ENCODE results near the gene SPATA6.
"Not testable (repeated sequence)": the region's sequence is repeated elsewhere in the genome, so short reads cannot be mapped to it uniquely, and the experiment has no call there.

Gene SPATA6

DNA sequence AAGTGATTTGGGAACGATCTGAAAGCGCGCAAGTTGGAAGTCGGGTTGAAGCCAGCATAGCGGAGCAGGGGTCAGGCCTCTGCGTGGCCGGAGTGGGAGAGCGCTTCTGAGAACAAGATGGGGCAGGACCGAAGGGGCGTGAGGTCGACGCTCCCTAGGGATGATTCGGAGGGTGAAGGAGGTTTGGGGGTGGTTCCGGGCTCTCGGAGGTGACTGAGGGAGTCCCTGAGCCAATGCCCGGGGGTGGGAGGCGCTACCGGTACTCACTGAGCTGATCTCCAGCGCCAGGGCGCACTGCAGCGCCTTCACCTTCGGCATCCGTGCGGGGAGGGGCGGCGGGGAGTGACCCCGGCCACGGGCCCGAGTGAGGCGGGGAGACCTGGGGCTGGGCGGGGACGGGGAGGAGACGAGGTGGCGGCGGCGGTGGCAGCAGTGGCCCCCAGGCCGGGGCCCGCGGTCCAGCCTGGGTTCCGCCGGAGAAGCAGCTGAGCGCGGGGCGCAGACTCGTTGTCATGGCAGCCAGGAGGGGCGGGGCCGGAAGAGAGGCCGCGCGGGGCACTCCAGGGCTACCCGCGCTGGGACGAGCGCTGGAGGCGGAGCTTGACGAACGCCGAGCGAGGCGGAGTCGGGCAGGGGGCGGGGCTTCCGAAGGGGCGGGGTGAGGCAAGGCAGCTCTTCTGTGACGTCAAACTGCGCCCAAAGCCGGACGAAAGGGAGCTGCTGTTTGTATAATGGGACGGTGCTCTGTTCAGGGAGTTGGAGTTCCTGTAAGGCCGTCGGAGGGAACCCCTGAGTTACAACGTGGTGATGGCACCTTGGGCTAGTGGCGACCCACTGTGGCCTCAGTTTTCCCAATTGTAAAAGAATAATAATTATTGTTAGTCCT is at the start of gene SPATA6:
Gene SPATA6, minus strand, starts transcription at position 514 of the 886 bp plus-strand sequence. Its CDS starts 196 bp downstream, at position 318.
- H3K4me3 ChIP-seq (replicated peaks in 1 of 2; ENCODE audit: low read depth in 2 of 2, low read length in 2 of 2): peak within 1 kb of the TSS; percentile 73 to 74
- DNase-seq (ENCODE audit: low read depth in 2 of 2): peak; percentile 97 to 98
- TF ChIP-seq, protein P1, sequence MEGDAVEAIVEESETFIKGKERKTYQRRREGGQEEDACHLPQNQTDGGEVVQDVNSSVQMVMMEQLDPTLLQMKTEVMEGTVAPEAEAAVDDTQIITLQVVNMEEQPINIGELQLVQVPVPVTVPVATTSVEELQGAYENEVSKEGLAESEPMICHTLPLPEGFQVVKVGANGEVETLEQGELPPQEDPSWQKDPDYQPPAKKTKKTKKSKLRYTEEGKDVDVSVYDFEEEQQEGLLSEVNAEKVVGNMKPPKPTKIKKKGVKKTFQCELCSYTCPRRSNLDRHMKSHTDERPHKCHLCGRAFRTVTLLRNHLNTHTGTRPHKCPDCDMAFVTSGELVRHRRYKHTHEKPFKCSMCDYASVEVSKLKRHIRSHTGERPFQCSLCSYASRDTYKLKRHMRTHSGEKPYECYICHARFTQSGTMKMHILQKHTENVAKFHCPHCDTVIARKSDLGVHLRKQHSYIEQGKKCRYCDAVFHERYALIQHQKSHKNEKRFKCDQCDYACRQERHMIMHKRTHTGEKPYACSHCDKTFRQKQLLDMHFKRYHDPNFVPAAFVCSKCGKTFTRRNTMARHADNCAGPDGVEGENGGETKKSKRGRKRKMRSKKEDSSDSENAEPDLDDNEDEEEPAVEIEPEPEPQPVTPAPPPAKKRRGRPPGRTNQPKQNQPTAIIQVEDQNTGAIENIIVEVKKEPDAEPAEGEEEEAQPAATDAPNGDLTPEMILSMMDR (IDR thresholded peaks at IDR 0.05; ENCODE audit: low read depth, low read length): no peak

DNA sequence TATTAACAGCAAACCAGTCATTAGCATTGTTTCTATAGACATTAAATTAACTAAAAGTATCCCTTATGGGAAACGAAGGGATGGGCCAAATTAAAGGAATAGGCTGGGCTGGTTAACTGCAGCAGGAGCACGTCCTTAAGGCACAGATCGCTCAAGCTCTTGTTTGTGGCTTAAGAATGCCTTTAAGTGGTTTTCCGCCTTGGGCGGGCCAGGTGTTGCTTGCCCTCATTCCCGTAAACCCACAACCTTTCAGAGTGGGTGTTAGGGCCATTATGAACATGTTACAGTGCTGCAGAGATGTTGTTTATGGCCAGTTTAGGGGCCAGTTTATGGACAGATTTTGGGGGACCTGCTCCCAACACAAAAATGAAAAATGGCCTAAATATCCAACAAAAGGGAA is 47.9 kb upstream of the SPATA6 start:
- not testable (repeated sequence) for DNase-seq (ENCODE audit: low read depth in 2 of 2); H3K4me3 ChIP-seq (replicated peaks in 1 of 2; ENCODE audit: low read depth in 2 of 2, low read length in 2 of 2)

DNA sequence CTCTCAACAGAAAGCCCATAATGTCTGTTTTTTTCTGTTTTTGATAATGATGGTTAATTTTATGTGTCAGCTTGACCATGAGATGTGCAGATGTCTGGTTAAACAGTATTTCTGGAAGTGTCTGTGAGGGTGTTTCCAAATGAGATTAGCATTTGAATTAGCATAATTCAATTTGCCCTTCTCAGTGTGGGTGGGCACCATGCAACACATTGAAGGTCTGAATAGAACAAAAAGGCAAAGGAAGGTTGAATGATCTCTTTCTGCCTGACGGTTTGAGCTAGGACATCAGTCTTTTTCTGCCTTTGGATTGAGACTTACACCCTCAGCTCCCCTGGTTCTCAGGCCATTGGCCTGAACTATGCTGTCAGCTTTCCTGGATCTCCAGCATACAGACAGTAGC is 34.9 kb upstream of the SPATA6 start:
- TF ChIP-seq, protein P1 (IDR thresholded peaks at IDR 0.05; ENCODE audit: low read depth, low read length): no peak
- DNase-seq (ENCODE audit: low read depth in 2 of 2): no peak
- no peak overlapping the region for H3K4me3 ChIP-seq (replicated peaks in 1 of 2; ENCODE audit: low read depth in 2 of 2, low read length in 2 of 2)

DNA sequence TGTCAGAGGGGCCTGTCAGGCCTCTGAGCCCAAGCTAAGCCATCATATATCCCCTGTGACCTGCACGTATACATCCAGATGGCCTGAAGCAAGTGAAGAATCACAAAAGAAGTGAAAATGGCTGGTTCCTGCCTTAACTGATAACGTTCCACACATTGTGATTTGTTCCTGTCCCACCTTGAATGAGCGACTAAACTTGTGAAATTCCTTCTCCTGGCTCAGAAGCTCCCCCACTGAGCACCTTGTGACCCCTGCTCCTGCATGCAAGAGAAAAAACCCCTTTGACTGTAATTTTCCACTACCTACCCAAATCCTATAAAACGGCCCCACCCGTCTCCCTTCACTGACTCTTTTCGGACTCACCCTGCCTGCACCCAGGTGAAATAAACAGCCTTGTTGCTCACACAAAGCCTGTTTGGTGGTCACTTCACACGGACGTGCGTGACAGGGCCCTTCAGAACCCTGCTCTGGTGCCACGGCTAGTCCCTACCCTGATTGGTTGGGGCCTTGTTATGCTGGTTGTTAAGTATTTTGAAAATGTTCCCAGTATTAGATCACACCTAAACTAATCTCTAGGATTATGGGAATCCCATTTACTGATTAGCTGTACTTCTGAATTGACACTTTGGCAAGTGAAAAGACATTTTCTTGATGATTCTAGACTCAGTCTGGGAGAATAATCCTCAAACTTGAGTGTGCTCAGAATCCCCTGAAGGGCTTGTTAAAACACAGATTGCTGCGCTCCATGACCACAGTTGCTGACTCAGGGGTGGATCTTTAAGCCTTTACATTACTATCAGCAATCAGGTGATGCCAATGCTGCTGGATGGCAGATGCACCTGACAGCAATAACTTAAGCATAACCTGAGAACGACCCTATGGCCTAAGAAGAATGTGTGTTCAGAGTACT is 28.8 kb upstream of the SPATA6 start:
- no peak overlapping the region for H3K4me3 ChIP-seq (replicated peaks in 1 of 2; ENCODE audit: low read depth in 2 of 2, low read length in 2 of 2)
- TF ChIP-seq, protein P1 (IDR thresholded peaks at IDR 0.05; ENCODE audit: low read depth, low read length): no peak
- no peak for DNase-seq (ENCODE audit: low read depth in 2 of 2)

DNA sequence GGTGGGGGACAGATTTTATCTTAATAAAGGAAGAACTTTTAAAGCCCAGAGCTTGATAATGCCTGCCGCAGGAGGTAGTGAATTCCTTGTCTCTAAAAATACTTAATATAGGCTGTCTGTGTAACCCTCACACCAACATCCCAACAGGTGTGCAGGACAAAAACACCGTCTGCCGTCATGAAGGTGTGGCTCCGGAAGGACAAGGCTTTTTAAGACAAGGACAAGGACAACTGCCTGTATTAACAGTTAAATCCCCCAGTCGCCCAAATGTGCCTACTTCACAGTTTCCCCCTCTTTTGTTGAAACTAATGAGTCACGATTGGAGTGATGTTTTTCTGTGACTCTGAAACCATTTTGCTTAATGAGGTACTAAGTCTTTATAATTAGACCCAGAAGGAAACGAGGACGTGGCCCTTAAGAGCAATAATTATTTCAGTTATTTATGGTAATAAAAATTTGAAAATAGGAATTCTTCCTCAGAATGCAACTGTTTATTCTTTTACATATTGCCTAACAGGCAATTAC is 27.3 kb upstream of the SPATA6 start:
- DNase-seq (ENCODE audit: low read depth in 2 of 2): no peak
- TF ChIP-seq, protein P1 (IDR thresholded peaks at IDR 0.05; ENCODE audit: low read depth, low read length): no peak
- H3K4me3 ChIP-seq (replicated peaks in 1 of 2; ENCODE audit: low read depth in 2 of 2, low read length in 2 of 2): no peak overlapping the region

DNA sequence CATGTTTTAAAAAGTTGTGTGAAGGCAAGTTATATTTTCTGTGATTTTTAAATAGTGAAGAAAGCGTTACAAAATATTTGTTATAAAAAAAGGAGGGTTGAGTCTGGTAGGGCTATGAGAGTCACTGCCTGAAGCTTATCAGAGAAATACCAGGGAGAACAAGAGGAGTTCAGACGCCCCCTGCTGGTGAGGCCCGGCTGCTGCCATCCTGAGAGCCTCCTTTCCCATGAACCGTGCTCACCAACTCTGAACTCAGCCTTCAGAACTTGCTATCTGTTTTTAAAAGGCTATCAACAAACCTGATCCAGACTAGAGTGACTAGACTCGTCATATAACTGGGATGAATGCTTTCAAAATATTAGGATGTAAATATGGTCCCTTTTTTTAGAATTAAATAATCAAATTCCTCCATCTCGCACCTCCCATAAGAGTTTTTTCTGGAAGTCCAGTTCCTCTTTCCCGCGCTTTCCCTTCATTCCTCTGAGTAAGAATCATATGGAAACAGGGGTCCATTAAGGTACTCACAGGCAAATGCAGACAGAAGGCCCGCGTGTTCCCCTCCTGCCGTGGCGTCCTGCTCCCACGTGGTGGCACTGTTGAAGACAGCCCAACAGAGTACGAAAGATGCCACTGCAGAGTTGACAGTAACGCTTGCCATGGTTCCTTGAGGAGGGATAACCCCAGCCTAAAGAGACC is 26.2 kb upstream of the SPATA6 start:
- peak; percentile 85 for DNase-seq (ENCODE audit: low read depth in 2 of 2)
- H3K4me3 ChIP-seq (replicated peaks in 1 of 2; ENCODE audit: low read depth in 2 of 2, low read length in 2 of 2): no peak overlapping the region
- TF ChIP-seq, protein P1 (IDR thresholded peaks at IDR 0.05; ENCODE audit: low read depth, low read length): peak; percentile 96

Measured in cardiac fibroblast (primary cell).